Stimulated activated CD4-positive, alpha-beta T cell treated with anti-CD3 and anti-CD28 coated beads, Interleukin-15, amount 100 ng/mL, for 1 hour (primary cell): Measurements from ENCODE around the gene VEGFD.
"Not testable (repeated sequence)": the region's sequence is repeated elsewhere in the genome, so short reads cannot be mapped to it uniquely, and the experiment has no call there.

Experiments used
- DNase-seq, 2 donors: peaks; one replicate each; pipeline ENCODE4 v3.0.0-alpha.2; 2020; ENCODE audit warnings: low read depth in 1 of 2, low spot score in 1 of 2

VEGFD gene

GRCh38 chrX:15311119-15311518 is 73.1 kb downstream of the VEGFD start:
- DNase-seq: no peak

- no peak for DNase-seq
Measured at GRCh38 chrX:15310117-15310516, 74.1 kb downstream of the VEGFD start.

- not testable (repeated sequence) for DNase-seq
Measured at GRCh38 chrX:15305899-15306298, 78.3 kb downstream of the VEGFD start.

GRCh38 chrX:15301924-15302323 is 82.3 kb downstream of the VEGFD start:
- no peak for DNase-seq

GRCh38 chrX:15299941-15300851 is 84.0 kb downstream of the VEGFD start:
- DNase-seq: no peak

- no peak for DNase-seq
Measured at GRCh38 chrX:15298780-15299179, 85.4 kb downstream of the VEGFD start.

GRCh38 chrX:15298201-15298600 is 86.0 kb downstream of the VEGFD start:
- DNase-seq: no peak
